Rectal smooth muscle tissue (tissue), 1 donor: ENCODE data around the gene LTB.

Source experiments
- H3K27ac ChIP-seq: one replicate; pipeline ENCODE4 v1.7.0; 2013; ENCODE audit warnings: low read depth, low read length, inconsistent platforms
- H3K27me3 ChIP-seq: one replicate; pipeline ENCODE4 v1.7.0; 2013; ENCODE audit warnings: low read length; ENCODE audit not compliant: control insufficient read depth, insufficient read depth
- H3K36me3 ChIP-seq: one replicate; pipeline ENCODE4 v1.7.0; 2013; ENCODE audit warnings: low read length; ENCODE audit not compliant: control insufficient read depth, insufficient read depth
- H3K4me1 ChIP-seq: one replicate; pipeline ENCODE4 v1.7.0; 2013; ENCODE audit warnings: low read length; ENCODE audit not compliant: control insufficient read depth, insufficient read depth
- H3K4me3 ChIP-seq: one replicate; pipeline ENCODE4 v1.7.0; 2013; ENCODE audit warnings: low read length
- H3K9ac ChIP-seq: one replicate; pipeline ENCODE4 v1.7.0; 2013; ENCODE audit warnings: low read length

LTB gene

DNA sequence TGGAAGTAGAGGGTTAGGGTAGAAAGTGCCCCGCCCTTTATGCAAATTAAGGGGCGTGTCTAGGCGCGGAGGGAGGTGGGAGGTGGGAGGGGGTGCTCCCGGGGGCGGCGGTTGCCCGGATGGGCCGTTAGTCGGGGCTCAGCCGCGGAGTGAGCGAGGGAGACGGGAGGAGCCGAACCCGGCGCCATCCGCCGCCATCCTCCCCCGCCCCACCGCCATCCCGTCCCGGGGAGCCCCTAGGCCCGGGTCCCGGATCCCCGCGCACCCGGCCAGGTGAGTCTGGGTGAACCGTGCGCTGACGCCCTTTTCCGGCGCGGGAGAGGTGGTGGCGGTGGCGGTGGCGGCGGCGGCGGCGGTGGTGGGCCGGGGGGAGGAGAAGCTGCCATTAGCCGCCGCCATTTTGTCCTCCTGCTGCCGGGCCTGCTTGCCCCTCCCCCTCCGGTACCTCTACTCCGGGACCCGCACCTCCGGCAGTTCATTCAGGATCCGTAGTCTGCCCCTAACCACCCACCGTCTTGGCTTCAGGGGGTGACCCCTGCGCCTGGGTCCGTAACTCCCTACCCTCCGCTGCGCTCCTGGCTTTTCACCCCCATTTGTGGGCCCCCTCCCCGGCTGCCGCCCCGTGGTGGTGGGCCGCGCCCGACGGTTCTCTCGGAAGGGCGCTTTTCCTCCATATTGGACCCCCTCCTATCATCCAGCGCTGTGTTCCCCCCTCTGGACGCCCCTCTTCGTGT, 38.5 kb upstream of the LTB start, which contains the start of gene PRRC2A:
PRRC2A (plus strand) TSS at position 130 of the 734 bp plus-strand sequence. CDS start 2,075 bp downstream, outside the sequence.
- Histone ChIP-seq H3K27ac (peak within 1 kb of the TSS; percentile 94), H3K27me3 (peaks cover 2% of the 10 kb centered on the region), H3K9ac (peak within 1 kb of the TSS; percentile 92), H3K36me3 (peaks cover 18% of the 10 kb centered on the region), H3K4me3 (peak within 1 kb of the TSS; percentile 95), H3K4me1 (peaks cover 8% of the 10 kb centered on the region)

DNA sequence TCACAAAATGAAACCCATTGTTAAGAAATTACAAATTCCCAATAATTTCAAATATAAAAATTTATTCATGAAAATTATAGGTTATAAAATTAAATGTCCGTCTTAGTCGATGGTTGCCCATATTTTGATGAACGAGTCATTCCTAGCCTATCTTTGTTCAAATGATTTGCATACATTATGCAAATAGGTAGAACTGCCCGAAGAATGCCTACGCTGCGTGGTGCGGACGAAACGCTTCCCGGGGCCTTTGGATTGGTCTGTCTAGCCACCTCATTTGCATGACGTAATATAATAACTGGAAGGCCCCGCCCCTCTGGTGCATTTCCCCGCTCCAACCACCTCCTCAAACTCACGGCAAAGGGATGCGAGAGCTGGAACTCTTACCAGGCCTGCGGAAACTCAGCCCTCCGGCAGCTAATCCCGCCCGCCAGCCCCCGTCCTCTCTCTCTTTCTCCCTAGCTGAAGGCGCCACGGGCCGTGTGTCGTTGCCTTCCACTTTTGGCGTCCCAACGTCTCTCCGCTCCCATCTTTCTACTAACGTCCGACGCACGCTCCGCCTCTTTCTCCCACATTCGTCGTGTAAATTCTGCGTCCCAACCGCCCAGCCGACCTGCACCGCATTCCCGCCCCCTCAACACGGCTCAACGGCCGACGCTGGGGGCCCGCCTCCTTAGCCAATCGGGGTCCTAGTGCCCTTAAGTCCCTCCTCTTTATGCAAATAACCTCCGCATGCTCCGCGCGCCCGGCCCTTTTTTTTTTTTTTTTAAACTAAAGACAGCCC, 37.8 kb upstream of the LTB start:
- Histone ChIP-seq H3K27me3 (peaks cover 2% of the 10 kb centered on the region), H3K4me3 (peak overlapping the region; percentile 55), H3K36me3 (peaks cover 11% of the 10 kb centered on the region), H3K4me1 (peaks cover 8% of the 10 kb centered on the region), H3K9ac (no peak overlapping the region), H3K27ac (peak overlapping the region; percentile 94)

- no peak overlapping the region for H3K9ac ChIP-seq
- H3K27me3 ChIP-seq = peaks cover 2% of the 10 kb centered on the region
- no peak overlapping the region for H3K4me3 ChIP-seq
- no peaks in the 10 kb centered on the region for H3K36me3 ChIP-seq
- H3K27ac ChIP-seq = no peak overlapping the region
- peaks cover 5% of the 10 kb centered on the region for H3K4me1 ChIP-seq
Observed at GRCh38 chr6:31617010-31617409, 34.8 kb upstream of the LTB start.

- H3K4me3 ChIP-seq = peak overlapping the region; percentile 27
- no peak overlapping the region for H3K9ac ChIP-seq
- no peaks in the 10 kb centered on the region for H3K4me1 ChIP-seq
- no peaks in the 10 kb centered on the region for H3K27me3 ChIP-seq
- no peaks in the 10 kb centered on the region for H3K36me3 ChIP-seq
- H3K27ac ChIP-seq = no peak overlapping the region
Observed at GRCh38 chr6:31615748-31616147, 33.5 kb upstream of the LTB start.

GRCh38 chr6:31614684-31615578, 32.7 kb upstream of the LTB start, which contains the start of gene AIF1:
Gene AIF1 (plus strand): TSS chr6:31615234. CDS start chr6:31615330, 96 bp downstream.
- Histone ChIP-seq H3K27ac (no peak within 1 kb of the TSS), H3K27me3 (no peaks in the 10 kb centered on the region), H3K36me3 (no peaks in the 10 kb centered on the region), H3K4me3 (peak within 1 kb of the TSS; percentile 27), H3K4me1 (no peaks in the 10 kb centered on the region), H3K9ac (no peak within 1 kb of the TSS)

- H3K9ac ChIP-seq = no peak overlapping the region
- H3K27me3 ChIP-seq = no peaks in the 10 kb centered on the region
- no peak overlapping the region for H3K4me3 ChIP-seq
- no peak overlapping the region for H3K27ac ChIP-seq
- H3K4me1 ChIP-seq = no peaks in the 10 kb centered on the region
- H3K36me3 ChIP-seq = no peaks in the 10 kb centered on the region
Observed at GRCh38 chr6:31614075-31614619, 31.9 kb upstream of the LTB start.

DNA sequence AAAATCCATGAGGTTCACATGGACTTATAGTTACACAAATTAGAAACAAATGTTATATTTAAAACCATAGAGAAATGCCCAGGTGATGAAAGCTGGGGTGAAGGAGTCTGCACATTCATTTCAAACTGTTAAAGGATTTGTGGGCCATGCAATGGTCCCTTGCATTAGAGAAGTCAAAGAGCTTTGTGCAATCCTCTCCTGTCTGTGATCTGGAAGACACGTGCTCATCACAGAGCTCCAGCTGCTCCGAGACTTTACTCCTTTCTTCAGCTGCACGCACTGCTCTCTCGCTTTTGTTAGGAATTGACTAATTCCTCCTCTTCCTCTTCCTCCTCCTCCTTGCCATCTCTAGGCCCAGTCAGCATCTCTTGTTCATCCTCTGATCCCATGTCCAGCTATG, 28.7 kb upstream of the LTB start:
- no peaks in the 10 kb centered on the region for H3K27me3 ChIP-seq
- no peak overlapping the region for H3K4me3 ChIP-seq

DNA sequence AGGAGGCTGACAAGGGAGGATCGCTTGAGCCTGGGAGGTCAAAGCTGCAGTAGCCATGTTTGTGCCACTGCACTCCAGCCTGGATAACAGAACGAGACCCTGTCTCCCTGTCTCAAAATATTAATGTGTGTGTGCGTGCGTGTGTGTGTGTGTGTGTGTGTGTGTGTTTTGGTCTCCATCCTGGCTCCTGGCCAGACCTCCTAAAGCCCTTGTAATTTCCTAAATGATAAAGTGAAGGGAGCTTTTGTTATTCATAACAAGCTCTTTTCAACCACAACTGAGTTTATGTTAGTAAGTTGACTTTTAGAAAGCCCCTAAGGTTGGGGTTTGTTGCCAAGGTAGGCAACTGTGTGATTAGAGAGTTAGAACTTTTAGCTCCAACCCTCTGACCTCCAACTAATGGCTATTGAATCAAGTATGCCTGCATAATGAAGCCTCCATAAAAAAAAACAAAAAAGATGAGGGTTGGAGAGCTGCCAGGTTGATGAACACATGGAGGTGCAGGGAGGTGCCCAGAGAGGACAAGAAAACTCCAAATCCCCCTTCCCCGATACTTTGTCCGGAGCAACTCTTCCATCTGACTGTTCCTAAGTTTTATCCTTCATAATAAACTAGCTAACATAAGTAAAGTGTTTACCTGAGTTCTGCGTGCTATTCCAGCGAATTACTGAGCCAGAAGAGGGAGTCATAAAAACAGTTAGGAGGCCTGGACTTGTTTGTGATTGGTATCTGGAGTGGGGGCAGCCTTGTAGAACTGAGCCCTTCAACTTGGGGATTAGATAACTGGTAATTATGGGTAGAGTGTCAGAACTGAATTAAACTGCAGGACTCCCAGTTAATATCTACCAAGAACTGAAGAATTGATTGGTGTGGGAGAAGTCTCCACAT, 27.5 kb upstream of the LTB start:
- Histone ChIP-seq H3K27ac (no peak overlapping the region), H3K9ac (no peak overlapping the region), H3K4me1 (no peaks in the 10 kb centered on the region), H3K36me3 (no peaks in the 10 kb centered on the region), H3K4me3 (no peak overlapping the region), H3K27me3 (no peaks in the 10 kb centered on the region)

More for the DNA sequence above, 28.7 kb upstream of the LTB start:
- Histone ChIP-seq H3K9ac (no peak overlapping the region), H3K4me1 (no peaks in the 10 kb centered on the region), H3K27ac (no peak overlapping the region), H3K36me3 (no peaks in the 10 kb centered on the region)

DNA sequence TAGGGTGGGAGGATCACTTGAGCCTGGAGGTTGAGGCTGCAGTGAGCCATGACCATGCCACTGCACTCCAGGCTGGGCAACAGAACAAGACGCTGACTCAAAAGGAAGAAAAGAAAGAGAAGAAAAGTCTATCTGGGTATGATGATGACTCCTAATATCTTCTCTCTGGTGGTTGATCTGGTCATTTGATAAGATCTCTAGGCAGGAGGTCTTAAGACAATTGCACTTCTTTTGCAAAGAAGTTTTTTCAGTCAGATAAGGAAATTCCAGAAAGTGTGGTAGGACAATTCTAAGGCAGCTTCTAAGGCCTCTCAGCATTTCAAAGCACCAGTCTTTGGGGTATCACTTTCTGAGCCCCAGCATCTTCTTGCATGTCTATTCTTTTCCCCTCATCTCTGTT, 25.1 kb upstream of the LTB start:
- H3K27ac ChIP-seq = no peak overlapping the region
- no peaks in the 10 kb centered on the region for H3K27me3 ChIP-seq
- no peak overlapping the region for H3K4me3 ChIP-seq
- H3K9ac ChIP-seq = no peak overlapping the region
- no peaks in the 10 kb centered on the region for H3K36me3 ChIP-seq
- H3K4me1 ChIP-seq = no peaks in the 10 kb centered on the region

DNA sequence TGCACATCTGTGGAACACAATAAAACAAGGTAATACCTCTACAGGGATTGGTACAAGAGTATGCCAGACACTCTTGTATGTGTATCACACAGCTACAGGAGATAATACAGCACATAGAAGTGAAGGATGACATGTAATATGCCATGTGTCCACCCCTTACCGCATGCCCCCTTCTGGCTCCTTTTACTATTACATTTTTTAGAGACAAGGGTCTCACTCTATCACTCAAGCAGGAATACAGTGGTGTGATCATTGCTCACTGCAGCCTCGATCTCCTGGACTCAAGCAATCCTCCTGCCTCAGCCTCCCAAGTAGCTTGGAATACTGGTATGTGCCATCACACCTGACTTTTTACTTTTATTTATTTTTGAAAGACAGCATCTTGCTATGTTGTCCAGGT, 14.8 kb upstream of the LTB start:
- Histone ChIP-seq H3K4me3 (no peak overlapping the region), H3K36me3 (no peaks in the 10 kb centered on the region), H3K27ac (no peak overlapping the region), H3K9ac (no peak overlapping the region), H3K27me3 (no peaks in the 10 kb centered on the region), H3K4me1 (no peaks in the 10 kb centered on the region)

GRCh38 chr6:31592396-31592771, 10.2 kb upstream of the LTB start:
- H3K36me3 ChIP-seq = no peaks in the 10 kb centered on the region
- no peak overlapping the region for H3K9ac ChIP-seq
- H3K27me3 ChIP-seq = peaks cover 5% of the 10 kb centered on the region
- no peaks in the 10 kb centered on the region for H3K4me1 ChIP-seq
- no peak overlapping the region for H3K4me3 ChIP-seq
- H3K27ac ChIP-seq = no peak overlapping the region
